SU-DHL-6 (cell line): ENCODE results near the gene HAUS7.

Source experiments
- CTCF ChIP-seq: fragments of 200-600 bp; sonication (generic); IDR thresholded peaks from one replicate; pipeline ENCODE4 v1.5.1; 2017; ENCODE audit warnings: antibody characterized with exemption, mild to moderate bottlenecking, low read length, moderate library complexity; ENCODE audit not compliant: insufficient read depth, poor library complexity, severe bottlenecking
- EZH2phosphoT487 ChIP-seq: fragments of 200-600 bp; sonication (generic), shearing (Covaris generic); conservative IDR thresholded peaks from 2 replicates; pipeline ENCODE4 v1.6.1; 2018; ENCODE audit warnings: mild to moderate bottlenecking, antibody characterized with exemption, low read length, moderate library complexity, mixed read lengths

GRCh38 chrX:153499341-153499740 is 29.0 kb upstream of the HAUS7 start:
- TF ChIP-seq CTCF = no peak
- no peak for TF ChIP-seq EZH2phosphoT487
